ENCODE data around the gene POLDIP2. TPM values are rescaled to one million over a fixed set of nuclear protein-coding genes. Genes with fewer than 3 reads are reported as not detected.

The POLDIP2 gene
- total RNA-seq, 1 experiment from 2014 or later = 82.8 TPM

DNA sequence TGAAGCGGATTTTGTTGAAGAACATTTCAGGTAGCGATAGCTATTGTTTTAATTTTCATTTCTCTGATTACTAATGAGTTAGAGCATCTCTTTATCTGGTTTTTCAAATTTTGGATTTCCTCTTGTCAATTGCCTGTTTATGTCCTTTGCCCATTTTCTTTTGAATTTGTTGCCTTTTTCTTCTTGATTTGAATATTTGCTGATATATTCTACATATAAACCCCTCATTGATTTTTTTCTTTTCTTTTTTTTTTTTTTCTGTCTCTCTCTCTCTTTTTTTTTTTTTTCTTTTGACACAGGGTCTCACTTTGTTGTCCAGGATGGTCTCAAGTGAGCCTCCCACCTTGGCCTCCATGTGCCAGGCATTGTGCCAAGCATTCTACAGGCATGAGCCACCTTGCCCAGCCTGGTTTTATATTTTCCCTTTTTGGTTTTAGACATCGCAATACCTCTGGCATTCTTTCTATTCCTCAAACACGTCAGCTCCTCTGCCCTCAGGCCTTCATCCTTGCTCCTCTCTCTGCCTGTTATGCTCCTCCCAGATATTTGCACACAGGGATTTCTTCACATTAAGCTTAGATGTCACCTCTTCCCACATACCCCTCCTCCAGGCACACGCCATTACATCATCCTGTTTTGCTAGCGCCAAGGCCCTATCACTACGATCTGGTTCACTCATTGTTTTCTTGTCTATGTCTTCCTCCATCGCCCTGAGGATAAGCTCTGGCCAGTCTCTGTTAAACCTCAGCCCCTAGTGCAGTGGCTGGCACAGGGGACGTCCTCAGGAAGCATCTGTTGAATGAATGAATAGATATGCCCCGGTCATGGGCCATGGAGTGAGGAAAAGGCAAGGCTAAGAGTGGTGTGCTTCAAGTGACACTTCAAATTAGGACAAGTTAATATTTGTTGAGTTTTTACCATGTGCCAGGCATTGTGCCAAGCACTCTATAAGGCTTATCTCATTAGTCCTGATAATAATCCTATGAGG, 22.8 kb upstream of the POLDIP2 start:
- no peaks in the 10 kb centered on the region for H3K9me3 ChIP-seq (ENCODE audit: control insufficient read depth, low read depth, low read length)
- H3K27ac ChIP-seq (ENCODE audit: insufficient read length, low read depth, low read length) = no peak overlapping the region
- no peaks in the 10 kb centered on the region for H3K79me1 ChIP-seq (ENCODE audit: insufficient read depth, low read depth, low read length, poor library complexity, severe bottlenecking)
- H2BK120ac ChIP-seq (ENCODE audit: low read depth, low read length, poor library complexity, severe bottlenecking) = no peak overlapping the region
- Mint-ChIP-seq H3K27me3 (ENCODE audit: low read depth) (peaks cover 86% of the 10 kb centered on the region), H3K4me3 (no peak overlapping the region), H3K36me3 (ENCODE audit: insufficient read depth in 1 of 3, low read depth in 3 of 3) (no peaks in the 10 kb centered on the region; a peak in 1 of 7 replicates), H3K9me3 (no peaks in the 10 kb centered on the region; a peak in 1 of 5 replicates), H3K27ac (no peak overlapping the region), H3K4me1 (peaks cover 4 to 7% of the 10 kb centered on the region in 2 experiments; a peak in 3 of 4 replicates)
- no peak overlapping the region for H2BK15ac ChIP-seq (ENCODE audit: low read depth, low read length)
- no peak overlapping the region for H2AK5ac ChIP-seq (ENCODE audit: insufficient read length, low read length)
- peaks cover 11% of the 10 kb centered on the region for H3K23me2 ChIP-seq (ENCODE audit: insufficient read length, low read depth, low read length, poor library complexity, severe bottlenecking)
- no peaks in the 10 kb centered on the region for H3K79me2 ChIP-seq (ENCODE audit: insufficient read depth, low read length)
- no peak overlapping the region for H3K4me2 ChIP-seq (ENCODE audit: insufficient read depth, insufficient read length, low read length)
- no peak overlapping the region for H2BK12ac ChIP-seq (ENCODE audit: insufficient read length, low read depth, low read length)
- no peak overlapping the region for H2BK5ac ChIP-seq (ENCODE audit: insufficient read length, low read length)
- H3T11ph ChIP-seq (ENCODE audit: low read length) = no peak overlapping the region
- no peak overlapping the region for H2AFZ ChIP-seq (ENCODE audit: low read length)
- H3K9ac ChIP-seq (ENCODE audit: extremely low read depth, insufficient read length, low read length) = no peak overlapping the region
- H3K27me3 ChIP-seq (ENCODE audit: insufficient read depth, low read length) = peaks cover 10% of the 10 kb centered on the region; the same call in 1 of the 2 replicates
- H4K91ac ChIP-seq (ENCODE audit: insufficient read length, low read depth, low read length) = no peak overlapping the region
- H4K8ac ChIP-seq (replicated peaks; ENCODE audit: insufficient read length, low read depth, low read length) = no peak overlapping the region
- no peak for DNase-seq
- H3K14ac ChIP-seq (ENCODE audit: insufficient read depth, low read length) = no peak overlapping the region
- TF ChIP-seq, protein P1, sequence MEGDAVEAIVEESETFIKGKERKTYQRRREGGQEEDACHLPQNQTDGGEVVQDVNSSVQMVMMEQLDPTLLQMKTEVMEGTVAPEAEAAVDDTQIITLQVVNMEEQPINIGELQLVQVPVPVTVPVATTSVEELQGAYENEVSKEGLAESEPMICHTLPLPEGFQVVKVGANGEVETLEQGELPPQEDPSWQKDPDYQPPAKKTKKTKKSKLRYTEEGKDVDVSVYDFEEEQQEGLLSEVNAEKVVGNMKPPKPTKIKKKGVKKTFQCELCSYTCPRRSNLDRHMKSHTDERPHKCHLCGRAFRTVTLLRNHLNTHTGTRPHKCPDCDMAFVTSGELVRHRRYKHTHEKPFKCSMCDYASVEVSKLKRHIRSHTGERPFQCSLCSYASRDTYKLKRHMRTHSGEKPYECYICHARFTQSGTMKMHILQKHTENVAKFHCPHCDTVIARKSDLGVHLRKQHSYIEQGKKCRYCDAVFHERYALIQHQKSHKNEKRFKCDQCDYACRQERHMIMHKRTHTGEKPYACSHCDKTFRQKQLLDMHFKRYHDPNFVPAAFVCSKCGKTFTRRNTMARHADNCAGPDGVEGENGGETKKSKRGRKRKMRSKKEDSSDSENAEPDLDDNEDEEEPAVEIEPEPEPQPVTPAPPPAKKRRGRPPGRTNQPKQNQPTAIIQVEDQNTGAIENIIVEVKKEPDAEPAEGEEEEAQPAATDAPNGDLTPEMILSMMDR (conservative IDR thresholded peaks at IDR 0.05) = no peak
- no peak overlapping the region for H4K5ac ChIP-seq (ENCODE audit: insufficient read length, low read depth, low read length)
- no peak overlapping the region for H3K18ac ChIP-seq (ENCODE audit: insufficient read length, low read depth, low read length)
- H4K20me1 ChIP-seq (ENCODE audit: control insufficient read depth, insufficient read depth, insufficient read length) = no peaks in the 10 kb centered on the region
- H3K4ac ChIP-seq (ENCODE audit: low read depth, low read length) = no peak overlapping the region
- H3K56ac ChIP-seq (ENCODE audit: insufficient read length, low read depth, low read length) = no peak overlapping the region
- no peak overlapping the region for H3K23ac ChIP-seq (ENCODE audit: insufficient read length, low read depth, low read length)
- no CpG with 5 or more reads among the region's 10 CpGs for WGBS (ENCODE audit: extremely low coverage, insufficient read length, low lambda C conversion rate)
- no peaks in the 10 kb centered on the region for H3K4me1 ChIP-seq (ENCODE audit: insufficient read depth, low read length)
- no peak overlapping the region for H2BK20ac ChIP-seq (ENCODE audit: low read depth, low read length, poor library complexity, severe bottlenecking)
